Endodermal cell (in vitro differentiated cells): ENCODE measurements around the gene ANKRD17. TPM values are rescaled to one million over a fixed set of nuclear protein-coding genes. Genes with fewer than 3 reads are reported as not detected.
A peak's percentile ranks its signal among the peaks of the same experiment; 100 is the strongest.

Experiments used
- DNase-seq: peaks from one replicate; pipeline ENCODE4 v3.0.0-alpha.2; 2017
- H3K27ac ChIP-seq: 2 replicates; pipeline ENCODE4 v1.5.1; 2013; ENCODE audit warnings: mild to moderate bottlenecking, low read depth, low read length, moderate library complexity
- H3K27me3 ChIP-seq: 2 replicates; pipeline ENCODE4 v1.6.1; 2013; ENCODE audit warnings: mild to moderate bottlenecking, low read length, moderate library complexity; ENCODE audit not compliant: insufficient read depth, control insufficient read depth, poor library complexity, severe bottlenecking
- H3K36me3 ChIP-seq: 2 replicates; pipeline ENCODE4 v1.7.0; 2013; ENCODE audit warnings: mild to moderate bottlenecking, low read length, moderate library complexity; ENCODE audit not compliant: control insufficient read depth, insufficient read depth
- H3K4me1 ChIP-seq: one replicate; pipeline ENCODE4 v1.7.0; 2013; ENCODE audit warnings: low read length; ENCODE audit not compliant: control insufficient read depth, insufficient read depth
- H3K4me3 ChIP-seq: 2 replicates; pipeline ENCODE4 v1.5.1; 2013; ENCODE audit warnings: mild to moderate bottlenecking, low read length, moderate library complexity
- H3K9ac ChIP-seq: 2 replicates; pipeline ENCODE4 v1.6.1; 2013; ENCODE audit warnings: mild to moderate bottlenecking, low read length, moderate library complexity; ENCODE audit not compliant: poor library complexity, severe bottlenecking; ENCODE audit errors: extremely low read depth
- H3K9me3 ChIP-seq: 2 replicates; pipeline ENCODE4 v1.6.1; 2013; ENCODE audit warnings: mild to moderate bottlenecking, low read length, moderate library complexity; ENCODE audit not compliant: control insufficient read depth
- H3K27ac Mint-ChIP-seq: 2 replicates; pipeline ENCODE4 v1.8.0; 2020; ENCODE audit warnings: mixed read lengths
- H3K27me3 Mint-ChIP-seq: 2 replicates; pipeline ENCODE4 v1.8.0; 2021; ENCODE audit warnings: mild to moderate bottlenecking, mixed read lengths; ENCODE audit not compliant: insufficient read depth
- H3K36me3 Mint-ChIP-seq: 2 replicates; pipeline ENCODE4 v1.8.0; 2020; ENCODE audit warnings: low read depth, mixed read lengths
- H3K4me1 Mint-ChIP-seq: 2 replicates; pipeline ENCODE4 v1.8.0; 2020; ENCODE audit warnings: mixed read lengths
- H3K4me3 Mint-ChIP-seq: 2 replicates; pipeline ENCODE4 v1.8.0; 2020; ENCODE audit warnings: mild to moderate bottlenecking, moderate library complexity, mixed read lengths
- H3K9me3 Mint-ChIP-seq: 2 replicates; pipeline ENCODE4 v1.8.0; 2020; ENCODE audit warnings: mild to moderate bottlenecking, mixed read lengths
- WGBS, 2 experiments: methylation state at CpG; one replicate each; pipeline versions ENCODE4 v1.1.5 to v1.1.7; 2013; ENCODE audit warnings: missing lambda C conversion rate in 2 of 2, mixed read lengths in 1 of 2; ENCODE audit not compliant: insufficient coverage in 1 of 2, insufficient read length in 1 of 2; 5-methylcytosine and 5-hydroxymethylcytosine counted together
- total RNA-seq, 2 donors: library from RNA; stranded (reverse); fragmentation: NEBNext Ultra II Directional in 1 of 2; extraction: Animal tissue kit (Norgen Biotek cat#: 25700) in 1 of 2; gene quantifications; 2 replicates in 1 of 2; 3 replicates in 1 of 2; pipeline ENCODE4 v1.2.1, GENCODE V29; 2021
- TF ChIP-seq, protein P1 (sequence below): fragments of 200-600 bp; sonication (generic); conservative IDR thresholded peaks from 2 replicates; pipeline ENCODE4 v1.5.0; 2021; ENCODE audit warnings: antibody characterized with exemption, mild to moderate bottlenecking

ANKRD17 gene
- total RNA-seq, 2 donors from 2014 or later = 83.6 to 84.3 TPM

GRCh38 chr4:73053974-73054480 lies 204.6 kb downstream of the ANKRD17 start:
- no peaks in the 10 kb centered on the region for H3K4me1 ChIP-seq
- DNase-seq = no peak
- no peaks in the 10 kb centered on the region for H3K27me3 Mint-ChIP-seq
- no peaks in the 10 kb centered on the region for H3K9me3 ChIP-seq
- no peak overlapping the region for H3K4me3 ChIP-seq
- no peak overlapping the region for H3K9ac ChIP-seq
- H3K27ac Mint-ChIP-seq = peak overlapping the region; percentile 65
- H3K27me3 ChIP-seq = no peaks in the 10 kb centered on the region
- H3K4me3 Mint-ChIP-seq = no peak overlapping the region
- TF ChIP-seq, protein P1, sequence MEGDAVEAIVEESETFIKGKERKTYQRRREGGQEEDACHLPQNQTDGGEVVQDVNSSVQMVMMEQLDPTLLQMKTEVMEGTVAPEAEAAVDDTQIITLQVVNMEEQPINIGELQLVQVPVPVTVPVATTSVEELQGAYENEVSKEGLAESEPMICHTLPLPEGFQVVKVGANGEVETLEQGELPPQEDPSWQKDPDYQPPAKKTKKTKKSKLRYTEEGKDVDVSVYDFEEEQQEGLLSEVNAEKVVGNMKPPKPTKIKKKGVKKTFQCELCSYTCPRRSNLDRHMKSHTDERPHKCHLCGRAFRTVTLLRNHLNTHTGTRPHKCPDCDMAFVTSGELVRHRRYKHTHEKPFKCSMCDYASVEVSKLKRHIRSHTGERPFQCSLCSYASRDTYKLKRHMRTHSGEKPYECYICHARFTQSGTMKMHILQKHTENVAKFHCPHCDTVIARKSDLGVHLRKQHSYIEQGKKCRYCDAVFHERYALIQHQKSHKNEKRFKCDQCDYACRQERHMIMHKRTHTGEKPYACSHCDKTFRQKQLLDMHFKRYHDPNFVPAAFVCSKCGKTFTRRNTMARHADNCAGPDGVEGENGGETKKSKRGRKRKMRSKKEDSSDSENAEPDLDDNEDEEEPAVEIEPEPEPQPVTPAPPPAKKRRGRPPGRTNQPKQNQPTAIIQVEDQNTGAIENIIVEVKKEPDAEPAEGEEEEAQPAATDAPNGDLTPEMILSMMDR = no peak
- H3K4me1 Mint-ChIP-seq = peaks cover 25% of the 10 kb centered on the region
- H3K36me3 ChIP-seq = peaks cover 32% of the 10 kb centered on the region
- H3K27ac ChIP-seq = no peak overlapping the region
- peaks cover 23% of the 10 kb centered on the region for H3K36me3 Mint-ChIP-seq
- H3K9me3 Mint-ChIP-seq = no peaks in the 10 kb centered on the region
- 94 to 100% methylated on average over 1 to 2 of the region's 2 CpGs for WGBS, 2 experiments

- no peak overlapping the region for H3K27ac ChIP-seq
- no peak overlapping the region for H3K27ac Mint-ChIP-seq
- no peaks in the 10 kb centered on the region for H3K4me1 ChIP-seq
- peaks cover 25% of the 10 kb centered on the region for H3K4me1 Mint-ChIP-seq
- no peak overlapping the region for H3K9ac ChIP-seq
- TF ChIP-seq, protein P1 = no peak
- peaks cover 23% of the 10 kb centered on the region for H3K36me3 ChIP-seq
- no peaks in the 10 kb centered on the region for H3K27me3 ChIP-seq
- WGBS, 2 experiments = 91 to 92% methylated on average over 3 to 5 of the region's 5 CpGs
- DNase-seq = no peak
- no peaks in the 10 kb centered on the region for H3K9me3 Mint-ChIP-seq
- no peak overlapping the region for H3K4me3 Mint-ChIP-seq
- no peak overlapping the region for H3K4me3 ChIP-seq
- H3K27me3 Mint-ChIP-seq = no peaks in the 10 kb centered on the region
- no peaks in the 10 kb centered on the region for H3K9me3 ChIP-seq
- H3K36me3 Mint-ChIP-seq = peaks cover 15% of the 10 kb centered on the region
Measured at GRCh38 chr4:73053076-73053475, 205.5 kb downstream of the ANKRD17 start.

DNA sequence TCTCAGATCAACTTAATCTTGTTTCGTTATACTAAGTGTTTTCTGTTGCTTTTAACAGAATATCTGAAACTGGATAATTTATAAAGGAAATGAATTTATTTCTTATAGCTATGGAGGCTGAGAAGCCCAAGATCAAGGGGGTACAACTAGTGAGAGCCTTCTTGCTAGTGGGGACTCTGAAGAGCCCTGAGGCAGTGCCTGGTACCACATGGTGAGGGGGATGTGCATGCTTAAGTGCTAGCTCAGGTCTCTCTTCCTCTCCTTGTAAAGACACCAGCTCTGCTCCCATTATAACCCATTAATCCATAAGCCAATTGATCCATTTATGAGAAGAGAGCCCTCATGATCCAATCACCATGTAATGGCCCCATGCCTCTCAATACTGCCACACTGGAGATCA lies 207.0 kb downstream of the ANKRD17 start:
- Mint-ChIP-seq H3K36me3 (peaks cover 10% of the 10 kb centered on the region), H3K4me3 (no peak overlapping the region), H3K9me3 (no peaks in the 10 kb centered on the region), H3K27ac (no peak overlapping the region), H3K4me1 (peaks cover 25% of the 10 kb centered on the region), H3K27me3 (no peaks in the 10 kb centered on the region)
- H3K4me1 ChIP-seq = no peaks in the 10 kb centered on the region
- no peak overlapping the region for H3K4me3 ChIP-seq
- no peaks in the 10 kb centered on the region for H3K9me3 ChIP-seq
- H3K36me3 ChIP-seq = peaks cover 14% of the 10 kb centered on the region
- no peak overlapping the region for H3K9ac ChIP-seq
- H3K27ac ChIP-seq = no peak overlapping the region
- WGBS, 2 experiments = 94% methylated on average over 1 of the region's 1 CpG; no CpG with 5 or more reads in 1 of the 2 experiments
- no peaks in the 10 kb centered on the region for H3K27me3 ChIP-seq
- no peak for DNase-seq
- TF ChIP-seq, protein P1 = no peak
